SU-DHL-6 (cell line): ENCODE data around the gene PRIMPOL.

Source experiments
- H2AFZ ChIP-seq: fragments of 200-600 bp; sonication (generic); 2 replicates; pipeline ENCODE4 v1.6.1; 2014; ENCODE audit warnings: low read depth, mild to moderate bottlenecking, moderate library complexity, mixed read lengths, antibody characterized with exemption, low read length; ENCODE audit not compliant: severe bottlenecking
- H3F3A ChIP-seq: fragments of 200-600 bp; shearing (Covaris generic); 2 replicates; pipeline ENCODE4 v1.6.0; 2016; ENCODE audit warnings: antibody characterized with exemption, mild to moderate bottlenecking; ENCODE audit not compliant: insufficient read depth
- H3K27ac ChIP-seq: fragments of 200-600 bp; sonication (generic); 2 replicates; pipeline ENCODE4 v1.5.1; 2016; ENCODE audit warnings: low read depth, mild to moderate bottlenecking, low read length, moderate library complexity, mixed read lengths
- H3K27me3 ChIP-seq: fragments of 200-600 bp; sonication (generic), shearing (Covaris generic); 2 replicates; pipeline ENCODE4 v1.6.0; 2014; ENCODE audit warnings: mild to moderate bottlenecking, low read length
- H3K36me3 ChIP-seq: fragments of 200-600 bp; sonication (generic); 2 replicates; pipeline ENCODE4 v1.6.1; 2014; ENCODE audit warnings: mild to moderate bottlenecking, low read length, mixed read lengths
- H3K4me2 ChIP-seq: fragments of 300-600, 200-600 bp; shearing (Covaris generic), sonication (generic); 2 replicates; pipeline ENCODE4 v1.6.0; 2014; ENCODE audit warnings: low read length, low read depth, mild to moderate bottlenecking; ENCODE audit not compliant: poor library complexity, severe bottlenecking
- H3K4me3 ChIP-seq: fragments of 200-600 bp; sonication (generic); 2 replicates; pipeline ENCODE4 v1.5.1; 2014; ENCODE audit warnings: antibody characterized with exemption, low read length, mild to moderate bottlenecking, mixed read lengths; ENCODE audit not compliant: insufficient read depth, poor library complexity, severe bottlenecking
- H3K79me2 ChIP-seq: fragments of 200-600 bp; sonication (generic); 2 replicates; pipeline ENCODE4 v1.6.1; 2014; ENCODE audit warnings: mild to moderate bottlenecking, low read length, moderate library complexity; ENCODE audit not compliant: insufficient read depth
- H3K9ac ChIP-seq: fragments of 200-600 bp; sonication (generic); 2 replicates; pipeline ENCODE4 v1.7.0; 2014; ENCODE audit warnings: mild to moderate bottlenecking, low read length
- H3K9me2 ChIP-seq: fragments of 200-600 bp; sonication (generic); replicated peaks from 2 replicates; pipeline ENCODE4 v1.6.1; 2014; ENCODE audit warnings: low read length; ENCODE audit not compliant: insufficient read depth
- H3K9me3 ChIP-seq: fragments of 200-600 bp; sonication (generic); 2 replicates; pipeline ENCODE4 v1.6.1; 2014; ENCODE audit warnings: low read length, mixed read lengths; ENCODE audit not compliant: insufficient read depth
- H4K20me1 ChIP-seq: fragments of 200-600 bp; sonication (generic); 2 replicates; pipeline ENCODE4 v1.6.1; 2014; ENCODE audit warnings: low read depth, mild to moderate bottlenecking, antibody characterized with exemption, low read length, moderate library complexity, mixed read lengths
- CTCF ChIP-seq: fragments of 200-600 bp; sonication (generic); IDR thresholded peaks from one replicate; pipeline ENCODE4 v1.5.1; 2017; ENCODE audit warnings: antibody characterized with exemption, mild to moderate bottlenecking, low read length, moderate library complexity; ENCODE audit not compliant: insufficient read depth, poor library complexity, severe bottlenecking
- EZH2phosphoT487 ChIP-seq: fragments of 200-600 bp; sonication (generic), shearing (Covaris generic); conservative IDR thresholded peaks from 2 replicates; pipeline ENCODE4 v1.6.1; 2018; ENCODE audit warnings: mild to moderate bottlenecking, antibody characterized with exemption, low read length, moderate library complexity, mixed read lengths

Gene PRIMPOL

GRCh38 chr4:184675018-184675417, 25.5 kb downstream of the PRIMPOL start:
- H3K9me2 ChIP-seq = no peaks in the 10 kb centered on the region
- no peak overlapping the region for H3K9ac ChIP-seq
- no peak overlapping the region for H3K27ac ChIP-seq
- no peaks in the 10 kb centered on the region; the same call in 1 of the 2 replicates for H3K36me3 ChIP-seq
- TF ChIP-seq CTCF (no peak), EZH2phosphoT487 (no peak)
- H3K4me2 ChIP-seq = no peak overlapping the region
- H3K4me3 ChIP-seq = no peak overlapping the region
- no peaks in the 10 kb centered on the region for H3K27me3 ChIP-seq
- no peak overlapping the region for H2AFZ ChIP-seq
- no peaks in the 10 kb centered on the region for H3K9me3 ChIP-seq
- H3K79me2 ChIP-seq = no peaks in the 10 kb centered on the region
- H3F3A ChIP-seq = no peaks in the 10 kb centered on the region
- no peaks in the 10 kb centered on the region for H4K20me1 ChIP-seq

GRCh38 chr4:184675821-184676492, 26.4 kb downstream of the PRIMPOL start:
- H3K79me2 ChIP-seq = no peaks in the 10 kb centered on the region
- H2AFZ ChIP-seq = no peak overlapping the region
- H3K4me2 ChIP-seq = no peak overlapping the region
- no peaks in the 10 kb centered on the region; the same call in 1 of the 2 replicates for H3K36me3 ChIP-seq
- no peaks in the 10 kb centered on the region for H3K9me2 ChIP-seq
- TF ChIP-seq CTCF (no peak), EZH2phosphoT487 (no peak)
- H3K27me3 ChIP-seq = no peaks in the 10 kb centered on the region
- no peak overlapping the region for H3K4me3 ChIP-seq
- H4K20me1 ChIP-seq = no peaks in the 10 kb centered on the region
- H3K9ac ChIP-seq = no peak overlapping the region
- H3K9me3 ChIP-seq = no peaks in the 10 kb centered on the region
- no peaks in the 10 kb centered on the region for H3F3A ChIP-seq
- no peak overlapping the region for H3K27ac ChIP-seq

- H3K9ac ChIP-seq = no peak overlapping the region
- H3K36me3 ChIP-seq = no peaks in the 10 kb centered on the region; the same call in 1 of the 2 replicates
- H3K9me2 ChIP-seq = no peaks in the 10 kb centered on the region
- TF ChIP-seq CTCF = no peak
- TF ChIP-seq EZH2phosphoT487 = no peak
- H2AFZ ChIP-seq = no peak overlapping the region
- H4K20me1 ChIP-seq = no peaks in the 10 kb centered on the region
- H3K27me3 ChIP-seq = no peaks in the 10 kb centered on the region
- no peak overlapping the region for H3K4me3 ChIP-seq
- no peaks in the 10 kb centered on the region for H3K9me3 ChIP-seq
- no peak overlapping the region for H3K4me2 ChIP-seq
- H3F3A ChIP-seq = no peaks in the 10 kb centered on the region; the same call in 1 of the 2 replicates
- no peak overlapping the region for H3K27ac ChIP-seq
- H3K79me2 ChIP-seq = no peaks in the 10 kb centered on the region
These were observed 31.2 kb downstream of the PRIMPOL start for GRCh38 chr4:184680698-184681097.
